GM12891 (cell line): ENCODE results near the gene TMEM59.

Experiments used
- PAX5 ChIP-seq: IDR thresholded peaks from 2 replicates; pipeline ENCODE4 v1.6.1; 2011; ENCODE audit warnings: low read length, moderate library complexity, mild to moderate bottlenecking; ENCODE audit not compliant: insufficient read depth, severe bottlenecking
- POLR2A ChIP-seq: IDR thresholded peaks from 2 replicates; pipeline ENCODE4 v1.6.1; 2011; ENCODE audit warnings: low read depth, low read length, control low read depth
- POLR2AphosphoS5 ChIP-seq: IDR thresholded peaks from 2 replicates; pipeline ENCODE4 v1.6.1; 2011; ENCODE audit warnings: low read depth, low read length, control low read depth
- POU2F2 ChIP-seq: IDR thresholded peaks from 2 replicates; pipeline ENCODE4 v1.6.1; 2011; ENCODE audit warnings: low read depth, mild to moderate bottlenecking, control low read depth, low read length, moderate library complexity
- SPI1 ChIP-seq: IDR thresholded peaks from 2 replicates; pipeline ENCODE4 v1.6.1; 2011; ENCODE audit warnings: low read depth, low read length, control low read depth
- TAF1 ChIP-seq: IDR thresholded peaks from 2 replicates; pipeline ENCODE4 v1.6.1; 2011; ENCODE audit warnings: low read depth, low read length, control low read depth

- no peak for TF ChIP-seq POLR2A
- no peak for TF ChIP-seq POLR2AphosphoS5
- TF ChIP-seq TAF1, result no peak
- no peak for TF ChIP-seq PAX5
- TF ChIP-seq SPI1, result no peak
- TF ChIP-seq POU2F2, result no peak
Observed at GRCh38 chr1:54051933-54052430, 1.0 kb downstream of the TMEM59 start.
